Breast epithelium (tissue), 3 donors: Measurements from ENCODE around the gene SPOCK3.

Experiments used
- POLR2A ChIP-seq: fragments of 450-650 bp; IDR thresholded peaks from one replicate; pipeline ENCODE4 v1.6.1; 2016; ENCODE audit warnings: antibody characterized with exemption, mild to moderate bottlenecking, moderate library complexity
- POLR2AphosphoS5 ChIP-seq, 3 donors: sonication (generic); formaldehyde crosslinking; IDR thresholded peaks; one replicate each; pipeline ENCODE4 v1.6.1; 2017; ENCODE audit warnings: antibody characterized with exemption in 3 of 3
- TF ChIP-seq, protein P1 (sequence below), 3 donors: fragments of 450-650 bp; IDR thresholded peaks; one replicate each; pipeline ENCODE4 v1.5.1; 2016 to 2017; ENCODE audit warnings: antibody characterized with exemption in 3 of 3, mild to moderate bottlenecking in 3 of 3, moderate library complexity in 3 of 3

DNA sequence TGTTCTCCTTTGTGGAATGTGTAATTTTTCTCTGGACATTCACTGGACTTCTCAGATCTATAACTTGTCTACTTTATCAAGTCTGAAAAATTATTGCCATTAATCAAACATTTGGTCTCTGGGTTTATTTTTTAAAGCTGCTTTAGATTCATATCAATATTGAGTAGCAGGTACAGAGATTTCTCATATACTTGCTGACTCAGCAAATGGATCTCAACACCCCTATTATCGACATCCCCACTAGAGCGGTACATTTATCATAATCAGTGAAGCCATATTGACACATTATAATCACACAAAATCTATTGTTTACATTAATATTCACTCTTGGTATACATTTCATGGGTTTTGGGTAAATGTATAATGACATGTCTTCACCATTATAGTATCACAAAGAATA lies 268.7 kb downstream of the SPOCK3 start:
- TF ChIP-seq, protein P1, sequence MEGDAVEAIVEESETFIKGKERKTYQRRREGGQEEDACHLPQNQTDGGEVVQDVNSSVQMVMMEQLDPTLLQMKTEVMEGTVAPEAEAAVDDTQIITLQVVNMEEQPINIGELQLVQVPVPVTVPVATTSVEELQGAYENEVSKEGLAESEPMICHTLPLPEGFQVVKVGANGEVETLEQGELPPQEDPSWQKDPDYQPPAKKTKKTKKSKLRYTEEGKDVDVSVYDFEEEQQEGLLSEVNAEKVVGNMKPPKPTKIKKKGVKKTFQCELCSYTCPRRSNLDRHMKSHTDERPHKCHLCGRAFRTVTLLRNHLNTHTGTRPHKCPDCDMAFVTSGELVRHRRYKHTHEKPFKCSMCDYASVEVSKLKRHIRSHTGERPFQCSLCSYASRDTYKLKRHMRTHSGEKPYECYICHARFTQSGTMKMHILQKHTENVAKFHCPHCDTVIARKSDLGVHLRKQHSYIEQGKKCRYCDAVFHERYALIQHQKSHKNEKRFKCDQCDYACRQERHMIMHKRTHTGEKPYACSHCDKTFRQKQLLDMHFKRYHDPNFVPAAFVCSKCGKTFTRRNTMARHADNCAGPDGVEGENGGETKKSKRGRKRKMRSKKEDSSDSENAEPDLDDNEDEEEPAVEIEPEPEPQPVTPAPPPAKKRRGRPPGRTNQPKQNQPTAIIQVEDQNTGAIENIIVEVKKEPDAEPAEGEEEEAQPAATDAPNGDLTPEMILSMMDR (IDR thresholded peaks at IDR 0.05) = no peak
- no peak for TF ChIP-seq POLR2A
- TF ChIP-seq POLR2AphosphoS5 (IDR thresholded peaks at IDR 0.05) = no peak
